Fibroblast of pulmonary artery (primary cell): ENCODE measurements around the gene HPN.
"Not testable (repeated sequence)": the region's sequence is repeated elsewhere in the genome, so short reads cannot be mapped to it uniquely, and the experiment has no call there.

ENCODE experiments used
- DNase-seq: peaks from one replicate; pipeline ENCODE4 v3.0.0-alpha.2; 2010; ENCODE audit warnings: low read depth
- H3K4me3 ChIP-seq: replicated peaks from 2 replicates; pipeline ENCODE4 v1.5.1; 2011; ENCODE audit warnings: low read depth, mild to moderate bottlenecking, control low read depth, low read length, moderate library complexity
- TF ChIP-seq, protein P1 (sequence below): IDR thresholded peaks from 2 replicates; pipeline ENCODE4 v1.5.1; 2011; ENCODE audit warnings: mild to moderate bottlenecking, control low read depth, low read length, inconsistent platforms; ENCODE audit errors: missing control alignments

Gene HPN

GRCh38 chr19:35041548-35042055 is at the start of gene HPN:
Gene HPN, plus strand, starts transcription at chr19:35041721. Its CDS starts 786 bp downstream, at chr19:35042507.
- TF ChIP-seq, protein P1, sequence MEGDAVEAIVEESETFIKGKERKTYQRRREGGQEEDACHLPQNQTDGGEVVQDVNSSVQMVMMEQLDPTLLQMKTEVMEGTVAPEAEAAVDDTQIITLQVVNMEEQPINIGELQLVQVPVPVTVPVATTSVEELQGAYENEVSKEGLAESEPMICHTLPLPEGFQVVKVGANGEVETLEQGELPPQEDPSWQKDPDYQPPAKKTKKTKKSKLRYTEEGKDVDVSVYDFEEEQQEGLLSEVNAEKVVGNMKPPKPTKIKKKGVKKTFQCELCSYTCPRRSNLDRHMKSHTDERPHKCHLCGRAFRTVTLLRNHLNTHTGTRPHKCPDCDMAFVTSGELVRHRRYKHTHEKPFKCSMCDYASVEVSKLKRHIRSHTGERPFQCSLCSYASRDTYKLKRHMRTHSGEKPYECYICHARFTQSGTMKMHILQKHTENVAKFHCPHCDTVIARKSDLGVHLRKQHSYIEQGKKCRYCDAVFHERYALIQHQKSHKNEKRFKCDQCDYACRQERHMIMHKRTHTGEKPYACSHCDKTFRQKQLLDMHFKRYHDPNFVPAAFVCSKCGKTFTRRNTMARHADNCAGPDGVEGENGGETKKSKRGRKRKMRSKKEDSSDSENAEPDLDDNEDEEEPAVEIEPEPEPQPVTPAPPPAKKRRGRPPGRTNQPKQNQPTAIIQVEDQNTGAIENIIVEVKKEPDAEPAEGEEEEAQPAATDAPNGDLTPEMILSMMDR, result no peak
- no peak for DNase-seq
- no peak within 1 kb of the TSS for H3K4me3 ChIP-seq

DNA sequence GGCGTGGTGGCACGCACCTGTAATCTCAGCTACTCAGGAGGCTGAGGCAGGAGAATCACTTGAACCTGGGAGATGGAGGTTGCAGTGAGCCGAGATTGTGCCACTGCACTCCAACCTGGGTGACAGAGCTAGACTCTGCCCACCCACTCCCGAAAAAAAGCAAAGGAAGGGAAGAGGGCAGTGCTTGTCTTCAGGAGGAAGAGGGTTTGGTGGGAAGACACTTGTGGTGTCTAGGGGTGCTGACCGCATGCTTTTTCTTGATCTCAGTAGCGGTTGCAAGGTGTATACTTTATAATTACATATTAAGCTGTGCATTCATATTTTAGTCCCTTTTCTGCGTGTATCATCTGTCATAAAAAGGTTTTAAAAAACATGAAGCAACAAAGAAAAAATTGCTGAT is 48.9 kb upstream of the HPN start:
- not testable (repeated sequence) for DNase-seq, H3K4me3 ChIP-seq

DNA sequence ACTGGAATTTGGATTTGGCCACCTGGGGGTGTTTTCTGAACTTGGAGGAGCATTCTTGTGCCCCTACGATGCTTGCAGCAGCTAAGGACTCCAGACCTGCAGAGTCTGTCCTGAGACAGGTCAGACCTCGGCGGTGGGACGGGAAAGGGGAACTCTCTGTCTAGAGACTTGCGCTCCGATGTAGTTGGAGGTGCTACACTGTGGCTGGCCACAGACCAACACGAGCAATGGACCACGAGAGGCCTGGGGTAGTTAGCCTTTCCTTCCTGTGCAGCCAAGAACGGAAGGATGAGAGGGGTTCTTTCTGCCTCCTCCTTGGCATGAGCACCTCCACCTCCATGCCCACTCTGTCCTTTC is 47.3 kb upstream of the HPN start:
- TF ChIP-seq, protein P1, result no peak
- H3K4me3 ChIP-seq, result no peak overlapping the region
- DNase-seq, result no peak

DNA sequence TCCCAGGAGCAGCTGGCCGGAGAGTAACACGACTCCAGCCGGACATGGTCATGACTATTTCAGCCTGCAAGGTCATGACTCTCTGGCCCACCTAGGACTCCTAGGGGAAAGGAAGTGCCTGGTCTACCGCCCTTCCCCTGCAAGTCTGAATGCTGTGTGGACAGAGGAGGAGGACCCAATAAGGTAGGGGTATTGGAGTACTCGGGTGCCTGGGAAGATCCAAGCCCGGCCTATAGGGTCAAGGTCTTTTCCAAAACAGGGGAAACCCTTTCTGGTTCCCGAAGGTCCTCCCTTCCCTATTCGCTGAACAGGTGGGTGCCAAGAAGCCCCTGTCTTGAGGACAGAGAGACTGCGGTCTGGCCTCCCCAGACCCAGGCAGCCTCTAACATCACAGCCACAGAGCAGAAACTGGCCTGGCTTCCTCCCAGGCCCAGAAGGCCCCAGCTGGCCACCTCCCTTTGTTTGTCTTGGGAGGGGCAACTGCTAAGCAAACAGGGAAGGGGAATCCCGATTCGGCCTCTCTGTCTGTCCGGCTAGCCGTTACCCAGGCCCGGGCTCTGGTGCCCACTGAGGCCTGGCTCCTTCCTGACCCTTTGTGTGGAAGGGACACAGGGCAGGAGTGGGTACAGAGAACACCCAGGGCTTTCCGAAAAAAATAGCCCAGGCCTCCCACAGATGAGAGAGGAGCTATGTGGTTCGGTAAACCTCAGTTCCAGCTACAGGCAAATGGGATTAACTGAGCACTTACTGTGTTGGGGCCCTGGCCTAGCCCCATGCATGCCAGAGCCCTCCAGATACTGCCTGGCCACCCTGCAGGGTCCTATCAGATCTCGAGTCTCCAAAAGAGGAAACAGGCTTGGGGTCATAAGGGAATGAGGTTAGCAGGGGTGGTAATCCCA is 46.6 kb upstream of the HPN start:
- no peak for DNase-seq
- TF ChIP-seq, protein P1, result no peak

GRCh38 chr19:34995551-34995950 is 46.0 kb upstream of the HPN start:
- H3K4me3 ChIP-seq, result no peak overlapping the region
- no peak for DNase-seq
- TF ChIP-seq, protein P1, result no peak

More for the DNA sequence above, 46.6 kb upstream of the HPN start:
- no peak overlapping the region for H3K4me3 ChIP-seq

DNA sequence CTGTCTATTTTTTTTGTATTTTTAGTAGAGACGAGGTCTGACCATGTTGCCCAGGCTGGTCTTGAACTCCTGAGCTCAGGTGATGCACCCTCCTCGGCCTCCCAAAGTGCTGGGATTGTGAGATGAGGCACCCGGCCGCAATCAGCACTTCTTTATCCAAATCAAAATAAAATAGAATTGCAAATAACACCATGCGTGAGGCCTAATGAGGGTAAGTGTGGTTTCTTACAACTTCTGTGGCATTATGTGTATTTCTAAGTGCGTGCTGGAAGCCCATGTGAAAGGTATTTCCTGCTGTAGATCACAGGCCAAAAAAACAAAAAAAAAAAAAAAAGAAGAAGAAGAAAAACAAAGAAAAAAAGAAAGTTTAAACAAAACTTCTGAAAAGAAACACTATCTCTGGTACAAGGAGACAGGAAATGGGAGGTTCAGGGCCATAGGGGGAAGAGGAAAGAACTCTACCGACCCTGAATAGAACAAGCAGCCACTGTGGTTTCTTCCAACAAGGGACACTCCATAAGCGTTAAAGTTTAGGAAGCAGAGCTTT is 44.4 kb upstream of the HPN start:
- peak; percentile 54 for DNase-seq
- TF ChIP-seq, protein P1, result no peak
- no peak overlapping the region for H3K4me3 ChIP-seq

DNA sequence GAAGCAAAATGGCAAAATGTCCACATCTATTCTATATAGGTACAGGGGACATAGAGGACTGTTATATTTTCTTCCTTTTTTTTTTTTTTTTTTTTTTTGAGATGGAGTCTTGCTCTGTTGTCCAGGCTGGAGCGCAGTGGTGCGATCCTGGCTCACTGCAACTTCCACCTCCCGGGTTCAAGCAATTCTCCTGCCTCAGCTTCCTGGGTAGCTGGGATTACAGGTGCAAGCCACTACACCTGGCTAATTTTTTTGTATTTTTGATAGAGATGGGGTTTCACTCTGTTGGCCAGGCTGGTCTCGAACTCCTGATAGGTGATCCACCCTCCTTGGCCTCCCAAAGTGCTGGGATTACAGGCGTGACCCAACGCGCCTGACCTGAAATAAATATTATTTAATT is 43.3 kb upstream of the HPN start:
- not testable (repeated sequence) for DNase-seq, H3K4me3 ChIP-seq
